Breast epithelium (tissue), 3 donors: ENCODE measurements around the gene KCNH1.

ENCODE experiments used
- CTCF ChIP-seq, 3 donors: fragments of 450-650 bp; IDR thresholded peaks; one replicate each; pipeline ENCODE4 v1.5.1; 2016 to 2017; ENCODE audit warnings: antibody characterized with exemption in 3 of 3, mild to moderate bottlenecking in 3 of 3, moderate library complexity in 3 of 3
- POLR2A ChIP-seq: fragments of 450-650 bp; IDR thresholded peaks from one replicate; pipeline ENCODE4 v1.6.1; 2016; ENCODE audit warnings: antibody characterized with exemption, mild to moderate bottlenecking, moderate library complexity

- TF ChIP-seq POLR2A (no peak), CTCF (IDR thresholded peaks at IDR 0.05) (no peak)
Observed at GRCh38 chr1:210797422-210797821, 336.5 kb downstream of the KCNH1 start.
